CD14-positive monocyte (primary cell): ENCODE results near the gene IER5. TPM values are rescaled to one million over a fixed set of nuclear protein-coding genes. Genes with fewer than 3 reads are reported as not detected.

Source experiments
- DNase-seq, 3 donors: peaks; one replicate each; pipeline ENCODE4 v3.0.0-alpha.2; 2011 to 2022
- H2AFZ ChIP-seq: 2 replicates; pipeline ENCODE4 v1.6.0; 2012; ENCODE audit warnings: mild to moderate bottlenecking, low read depth, low read length, inconsistent platforms; ENCODE audit not compliant: insufficient read depth, poor library complexity, severe bottlenecking
- H3K27ac ChIP-seq, 2 donors: 1 replicate in 1 of 2; 2 replicates in 1 of 2; pipeline ENCODE4 v1.5.1; 2012 to 2013; ENCODE audit warnings: low read length in 2 of 2, control low read depth in 1 of 2, inconsistent platforms in 1 of 2, low read depth in 1 of 2, mild to moderate bottlenecking in 1 of 2
- H3K27me3 ChIP-seq, 2 donors: one replicate each; pipeline versions ENCODE4 v1.6.0 to v1.6.1; 2011 to 2013; ENCODE audit warnings: low read length in 2 of 2; ENCODE audit not compliant: control insufficient read depth in 2 of 2, insufficient read depth in 2 of 2
- H3K36me3 ChIP-seq, 2 donors: replicated peaks in 1 of 2; 1 replicate in 1 of 2; 2 replicates in 1 of 2; pipeline versions ENCODE4 v1.5.1 to v1.6.1; 2012 to 2013; ENCODE audit warnings: low read length in 2 of 2, control low read depth in 1 of 2, inconsistent platforms in 1 of 2, mild to moderate bottlenecking in 1 of 2; ENCODE audit not compliant: insufficient read depth in 2 of 2, control insufficient read depth in 1 of 2
- H3K4me1 ChIP-seq, 2 donors: 1 replicate in 1 of 2; 2 replicates in 1 of 2; pipeline versions ENCODE4 v1.5.1 to v1.6.1; 2012 to 2013; ENCODE audit warnings: low read length in 2 of 2, control low read depth in 1 of 2, inconsistent platforms in 1 of 2, mild to moderate bottlenecking in 1 of 2, moderate library complexity in 1 of 2; ENCODE audit not compliant: insufficient read depth in 2 of 2, control insufficient read depth in 1 of 2
- H3K4me2 ChIP-seq: replicated peaks from 2 replicates; pipeline ENCODE3; 2012; ENCODE audit warnings: low read length, moderate library complexity, mild to moderate bottlenecking; ENCODE audit not compliant: poor library complexity, severe bottlenecking; ENCODE audit errors: extremely low read depth
- H3K4me3 ChIP-seq, 3 experiments: fragments of 200-600 bp in 1 of 3; sonication (generic) in 1 of 3; replicated peaks in 1 of 3; 1 replicate in 2 of 3; 2 replicates in 1 of 3; pipeline ENCODE4 v1.5.1; 2011 to 2013; ENCODE audit warnings: low read length in 3 of 3, mild to moderate bottlenecking in 3 of 3, control low read depth in 2 of 3, low read depth in 2 of 3, inconsistent platforms in 1 of 3, moderate library complexity in 1 of 3
- H3K79me2 ChIP-seq: 2 replicates; pipeline ENCODE4 v1.6.0; 2012; ENCODE audit warnings: mild to moderate bottlenecking, control low read depth, inconsistent platforms, low read length, moderate library complexity; ENCODE audit not compliant: insufficient read depth
- H3K9ac ChIP-seq: 2 replicates; pipeline ENCODE4 v1.6.0; 2017; ENCODE audit warnings: low read length, mild to moderate bottlenecking; ENCODE audit not compliant: insufficient read depth, poor library complexity, severe bottlenecking
- H3K9me3 ChIP-seq, 2 donors: replicated peaks in 1 of 2; 1 replicate in 1 of 2; 2 replicates in 1 of 2; pipeline versions ENCODE4 v1.5.1 to v1.6.1; 2012 to 2013; ENCODE audit warnings: low read length in 2 of 2, control low read depth in 1 of 2; ENCODE audit not compliant: control insufficient read depth in 1 of 2, insufficient read depth in 1 of 2
- H4K20me1 ChIP-seq: 2 replicates; pipeline ENCODE4 v1.6.0; 2012; ENCODE audit warnings: mild to moderate bottlenecking, low read length, control low read depth, moderate library complexity; ENCODE audit not compliant: insufficient read depth
- H3K27ac Mint-ChIP-seq, 7 donors: one replicate each; pipeline ENCODE4 v1.8.0; 2020; ENCODE audit warnings: mild to moderate bottlenecking in 7 of 7, mixed read lengths in 7 of 7, moderate library complexity in 6 of 7, inconsistent platforms in 2 of 7
- H3K27me3 Mint-ChIP-seq, 3 donors: one replicate each; pipeline ENCODE4 v1.8.0; 2021 to 2022; ENCODE audit warnings: low read depth in 3 of 3, mild to moderate bottlenecking in 3 of 3, mixed read lengths in 3 of 3, moderate library complexity in 3 of 3, inconsistent platforms in 1 of 3
- H3K36me3 Mint-ChIP-seq, 2 donors: one replicate each; pipeline ENCODE4 v1.8.0; 2020; ENCODE audit warnings: mixed read lengths in 2 of 2, inconsistent platforms in 1 of 2, mild to moderate bottlenecking in 1 of 2
- H3K4me1 Mint-ChIP-seq: one replicate; pipeline ENCODE4 v1.8.0; 2020; ENCODE audit warnings: mild to moderate bottlenecking, mixed read lengths
- H3K4me3 Mint-ChIP-seq, 2 donors: one replicate each; pipeline ENCODE4 v1.8.0; 2020; ENCODE audit warnings: mild to moderate bottlenecking in 2 of 2, mixed read lengths in 2 of 2, moderate library complexity in 1 of 2
- H3K9me3 Mint-ChIP-seq, 7 donors: one replicate each; pipeline ENCODE4 v1.8.0; 2020 to 2022; ENCODE audit warnings: mixed read lengths in 7 of 7, mild to moderate bottlenecking in 6 of 7, moderate library complexity in 6 of 7, inconsistent platforms in 2 of 7
- WGBS: methylation state at CpG from one replicate; pipeline ENCODE4 v1.1.5; 2013; ENCODE audit warnings: missing lambda C conversion rate; ENCODE audit not compliant: insufficient coverage; 5-methylcytosine and 5-hydroxymethylcytosine counted together
- intact Hi-C, 2 donors: fragments of 100-400 bp; cut with micrococcal nuclease; formaldehyde crosslinking; loops; one replicate each; pipeline versions ENCODE4 v1.15.0 to v1.15.1; 2023
- polyA plus RNA-seq, 3 donors: library from polyadenylated mRNA; depleted of rRNA in 1 of 3; unstranded in 2 of 3; stranded (reverse) in 1 of 3; fragments of 300-500 nt in 2 of 3; fragments of >200 nt in 1 of 3; fragmentation: Illumina TruSeq in 2 of 3; gene quantifications; 1 replicate in 2 of 3; 2 replicates in 1 of 3; pipeline ENCODE4 v1.2.3, GENCODE V29; 2012 to 2021
- TF ChIP-seq, protein P1 (sequence below): fragments of 200-600 bp; IDR thresholded peaks from one replicate; pipeline ENCODE4 v1.8.0; 2022; ENCODE audit warnings: antibody characterized with exemption, mild to moderate bottlenecking

Gene IER5
- polyA plus RNA-seq, 3 donors = 13.7 to 110 (median 29.0) TPM

DNA sequence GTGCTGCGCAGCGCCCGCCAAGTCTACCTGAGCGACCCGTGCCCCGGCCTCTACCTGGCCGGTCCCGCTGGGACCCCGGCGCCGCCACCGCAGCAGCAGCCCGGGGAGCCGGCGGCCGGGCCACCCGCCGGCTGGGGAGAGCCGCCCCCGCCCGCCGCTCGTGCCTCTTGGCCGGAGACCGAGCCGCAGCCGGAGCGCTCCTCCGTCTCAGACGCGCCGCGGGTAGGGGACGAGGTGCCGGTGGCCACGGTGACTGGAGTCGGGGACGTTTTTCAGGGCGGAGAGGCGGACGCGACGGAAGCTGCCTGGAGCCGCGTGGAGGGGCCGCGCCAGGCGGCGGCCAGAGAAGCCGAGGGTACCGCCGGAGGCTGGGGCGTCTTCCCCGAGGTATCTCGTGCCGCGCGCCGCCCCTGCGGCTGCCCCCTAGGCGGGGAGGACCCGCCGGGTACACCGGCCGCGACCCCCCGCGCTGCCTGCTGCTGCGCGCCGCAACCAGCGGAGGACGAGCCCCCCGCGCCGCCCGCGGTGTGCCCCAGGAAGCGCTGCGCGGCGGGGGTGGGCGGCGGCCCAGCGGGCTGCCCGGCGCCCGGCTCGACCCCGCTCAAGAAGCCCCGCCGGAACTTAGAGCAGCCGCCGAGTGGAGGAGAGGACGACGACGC is 646 bp downstream of the IER5 start:
- DNase-seq = no peak
- WGBS = under 1% methylated on average over 97 of the region's 97 CpGs
- Histone ChIP-seq H3K36me3 (peaks cover 0 to 25% of the 10 kb centered on the region in 2 donors), H2AFZ (no peak overlapping the region), H3K4me3 (peak overlapping the region; percentile 76 to 93 (median 91)), H3K4me1 (peaks cover 50 to 65% of the 10 kb centered on the region in 2 donors), H3K79me2 (peaks cover 60% of the 10 kb centered on the region), H3K9me3 (no peaks in the 10 kb centered on the region), H3K27ac (peak overlapping the region; percentile 92), H3K4me2 (peak overlapping the region; percentile 91), H3K9ac (peak overlapping the region; percentile 97), H3K27me3 (no peaks in the 10 kb centered on the region), H4K20me1 (peaks cover 59% of the 10 kb centered on the region)
- peak overlapping the region; percentile 100 for H3K4me3 Mint-ChIP-seq
- peaks cover 58% of the 10 kb centered on the region for H3K4me1 Mint-ChIP-seq
- intact Hi-C loops = loop anchor here (5.0 to 10.0 kb wide), 3 partner anchors 47 to 67 kb away; partner anchors contain the start of genes MR1 (in 1 of the 2) and STX6 (in 1 of the 2)
- peaks cover 27% of the 10 kb centered on the region in 2 donors for H3K36me3 Mint-ChIP-seq
- peak overlapping the region; percentile 97 to 99 (median 98) for H3K27ac Mint-ChIP-seq
- TF ChIP-seq, protein P1, sequence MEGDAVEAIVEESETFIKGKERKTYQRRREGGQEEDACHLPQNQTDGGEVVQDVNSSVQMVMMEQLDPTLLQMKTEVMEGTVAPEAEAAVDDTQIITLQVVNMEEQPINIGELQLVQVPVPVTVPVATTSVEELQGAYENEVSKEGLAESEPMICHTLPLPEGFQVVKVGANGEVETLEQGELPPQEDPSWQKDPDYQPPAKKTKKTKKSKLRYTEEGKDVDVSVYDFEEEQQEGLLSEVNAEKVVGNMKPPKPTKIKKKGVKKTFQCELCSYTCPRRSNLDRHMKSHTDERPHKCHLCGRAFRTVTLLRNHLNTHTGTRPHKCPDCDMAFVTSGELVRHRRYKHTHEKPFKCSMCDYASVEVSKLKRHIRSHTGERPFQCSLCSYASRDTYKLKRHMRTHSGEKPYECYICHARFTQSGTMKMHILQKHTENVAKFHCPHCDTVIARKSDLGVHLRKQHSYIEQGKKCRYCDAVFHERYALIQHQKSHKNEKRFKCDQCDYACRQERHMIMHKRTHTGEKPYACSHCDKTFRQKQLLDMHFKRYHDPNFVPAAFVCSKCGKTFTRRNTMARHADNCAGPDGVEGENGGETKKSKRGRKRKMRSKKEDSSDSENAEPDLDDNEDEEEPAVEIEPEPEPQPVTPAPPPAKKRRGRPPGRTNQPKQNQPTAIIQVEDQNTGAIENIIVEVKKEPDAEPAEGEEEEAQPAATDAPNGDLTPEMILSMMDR = no peak
- H3K9me3 Mint-ChIP-seq = peaks cover 0 to 2% (median 0%) of the 10 kb centered on the region in 7 donors
- H3K27me3 Mint-ChIP-seq = no peaks in the 10 kb centered on the region

DNA sequence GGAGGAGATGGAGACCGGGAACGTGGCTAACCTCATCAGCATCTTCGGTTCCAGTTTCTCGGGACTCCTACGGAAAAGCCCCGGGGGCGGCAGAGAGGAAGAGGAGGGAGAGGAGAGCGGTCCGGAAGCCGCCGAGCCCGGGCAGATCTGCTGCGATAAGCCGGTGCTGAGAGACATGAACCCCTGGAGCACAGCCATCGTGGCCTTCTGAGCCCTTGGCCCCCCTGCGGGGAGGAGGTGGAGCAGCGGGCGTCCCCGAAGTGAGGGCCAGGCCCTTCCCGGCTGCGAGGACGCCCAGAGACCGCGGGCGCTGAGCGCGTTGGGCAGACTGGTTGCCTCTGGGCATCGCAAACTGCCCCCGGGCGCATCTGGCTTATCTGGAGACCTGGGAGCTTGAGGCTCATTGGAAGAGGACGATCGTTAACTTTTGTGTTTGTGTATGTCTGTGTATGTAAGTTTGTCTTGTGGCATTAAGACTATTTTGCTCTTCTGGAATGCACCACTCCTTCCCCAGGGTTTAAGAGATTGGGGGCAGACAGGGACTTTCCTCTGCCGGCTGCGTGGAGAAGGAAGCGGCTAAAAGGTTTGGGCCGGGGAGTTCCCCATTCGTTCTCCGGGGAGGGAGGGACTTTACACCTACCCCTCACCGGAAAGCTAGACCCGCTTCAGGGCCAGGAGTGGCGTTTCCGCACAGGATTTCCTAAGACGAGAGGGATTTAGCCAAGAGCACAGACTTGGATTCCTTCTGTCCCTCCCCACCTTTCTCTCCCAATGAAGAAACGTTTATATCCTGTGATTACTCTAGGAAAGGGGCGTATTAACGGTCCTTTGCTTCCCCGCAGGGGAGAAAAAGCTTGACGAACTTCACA is 1.4 kb downstream of the IER5 start:
- intact Hi-C loops = loop anchor here (2.0 to 10.0 kb wide), 6 partner anchors 15 to 68 kb away; partner anchors contain the start of genes MR1 (in 1 of the 2) and STX6 (in 1 of the 2)
- Histone ChIP-seq H3K9ac (peak overlapping the region; percentile 97), H4K20me1 (peaks cover 67% of the 10 kb centered on the region), H3K4me2 (peak overlapping the region; percentile 91), H3K36me3 (peaks cover 2 to 32% of the 10 kb centered on the region in 2 donors), H3K4me1 (peaks cover 45 to 58% of the 10 kb centered on the region in 2 donors), H3K4me3 (peak overlapping the region; percentile 76 to 93 (median 91)), H3K79me2 (peaks cover 60% of the 10 kb centered on the region), H2AFZ (no peak overlapping the region), H3K9me3 (no peaks in the 10 kb centered on the region), H3K27ac (peak overlapping the region; percentile 92), H3K27me3 (no peaks in the 10 kb centered on the region)
- Mint-ChIP-seq H3K27ac (peak overlapping the region; percentile 97 to 99 (median 98)), H3K36me3 (peaks cover 35% of the 10 kb centered on the region in 2 donors), H3K9me3 (peaks cover 0 to 2% (median 0%) of the 10 kb centered on the region in 7 donors), H3K4me3 (peak overlapping the region; percentile 100), H3K27me3 (no peaks in the 10 kb centered on the region), H3K4me1 (peaks cover 52% of the 10 kb centered on the region)
- WGBS = under 1% methylated on average over 33 of the region's 48 CpGs
- DNase-seq = peak; percentile 77 to 93 (median 88)
- TF ChIP-seq, protein P1 = no peak
